Right renal cortex interstitium (tissue), 3 donors: ENCODE data around the gene CTTN. TPM values are rescaled to one million over a fixed set of nuclear protein-coding genes. Genes with fewer than 3 reads are reported as not detected.

Experiments
- DNase-seq, 3 donors: peaks; one replicate each; pipeline ENCODE4 v3.0.0-alpha.2; 2013; ENCODE audit warnings: low read depth in 3 of 3, low spot score in 2 of 3
- polyA plus RNA-seq, 3 donors: library from polyadenylated mRNA; unstranded; fragments of 120-200 nt; gene quantifications; one replicate each; pipeline ENCODE4 v1.2.1, GENCODE V29; 2013; ENCODE audit not compliant: insufficient read length in 3 of 3

Gene CTTN
- polyA plus RNA-seq, 3 donors = 136 to 145 (median 140) TPM

DNA sequence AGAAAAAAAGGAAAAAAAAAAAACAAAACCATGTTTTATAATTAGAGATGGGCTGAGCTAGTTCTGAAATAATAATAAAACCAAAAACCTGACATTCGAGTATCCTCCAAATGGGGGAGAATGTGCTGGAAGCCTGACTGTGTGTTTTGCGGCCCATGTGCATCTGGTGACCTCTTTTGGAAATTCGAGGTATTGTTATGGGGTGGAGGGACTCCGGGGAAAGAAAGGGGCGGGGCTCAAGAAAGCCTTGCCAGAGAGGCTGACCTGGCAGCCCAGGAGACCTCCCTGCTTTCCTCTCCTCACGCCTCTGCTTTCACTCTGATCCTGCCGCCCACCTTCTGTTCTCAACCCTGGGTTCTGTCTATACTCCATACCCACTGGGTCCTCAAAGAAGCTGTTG is 72.9 kb downstream of the CTTN start:
- DNase-seq = no peak

- no peak for DNase-seq
Measured at GRCh38 chr11:70472240-70472639, 73.9 kb downstream of the CTTN start.

DNA sequence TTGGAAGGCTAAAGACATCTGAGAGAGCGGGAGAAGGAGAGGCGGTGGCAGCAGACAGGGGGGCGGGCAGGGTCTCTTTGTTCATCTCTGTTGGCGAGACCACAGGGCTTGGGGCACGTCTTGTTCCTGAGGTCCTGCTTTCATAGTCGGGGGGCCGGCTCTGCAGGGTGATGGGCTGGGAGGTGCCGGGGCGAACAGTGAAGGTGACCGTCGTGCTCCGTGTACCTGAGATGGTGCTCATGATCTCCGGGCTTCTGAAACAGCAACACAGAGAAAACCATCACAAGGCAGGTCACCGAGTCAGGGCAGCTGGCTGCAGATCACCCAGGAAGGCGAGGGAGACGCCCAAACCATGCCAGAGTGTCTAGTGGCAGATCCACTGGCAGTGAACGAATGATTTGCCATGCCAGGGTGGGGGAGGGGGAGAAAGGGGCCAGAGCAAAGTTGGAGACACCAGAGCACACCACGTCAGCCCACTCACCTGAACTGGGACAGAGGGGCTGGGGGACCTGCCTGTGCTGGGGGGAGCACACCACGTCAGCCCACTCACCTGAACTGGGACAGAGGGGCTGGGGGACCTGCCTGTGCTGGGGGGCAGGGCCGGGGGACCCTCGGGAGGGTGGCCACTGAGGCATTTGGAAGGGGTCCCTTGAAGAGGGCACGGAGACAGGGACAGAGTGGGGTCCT is 75.0 kb downstream of the CTTN start:
- DNase-seq = no peak

DNA sequence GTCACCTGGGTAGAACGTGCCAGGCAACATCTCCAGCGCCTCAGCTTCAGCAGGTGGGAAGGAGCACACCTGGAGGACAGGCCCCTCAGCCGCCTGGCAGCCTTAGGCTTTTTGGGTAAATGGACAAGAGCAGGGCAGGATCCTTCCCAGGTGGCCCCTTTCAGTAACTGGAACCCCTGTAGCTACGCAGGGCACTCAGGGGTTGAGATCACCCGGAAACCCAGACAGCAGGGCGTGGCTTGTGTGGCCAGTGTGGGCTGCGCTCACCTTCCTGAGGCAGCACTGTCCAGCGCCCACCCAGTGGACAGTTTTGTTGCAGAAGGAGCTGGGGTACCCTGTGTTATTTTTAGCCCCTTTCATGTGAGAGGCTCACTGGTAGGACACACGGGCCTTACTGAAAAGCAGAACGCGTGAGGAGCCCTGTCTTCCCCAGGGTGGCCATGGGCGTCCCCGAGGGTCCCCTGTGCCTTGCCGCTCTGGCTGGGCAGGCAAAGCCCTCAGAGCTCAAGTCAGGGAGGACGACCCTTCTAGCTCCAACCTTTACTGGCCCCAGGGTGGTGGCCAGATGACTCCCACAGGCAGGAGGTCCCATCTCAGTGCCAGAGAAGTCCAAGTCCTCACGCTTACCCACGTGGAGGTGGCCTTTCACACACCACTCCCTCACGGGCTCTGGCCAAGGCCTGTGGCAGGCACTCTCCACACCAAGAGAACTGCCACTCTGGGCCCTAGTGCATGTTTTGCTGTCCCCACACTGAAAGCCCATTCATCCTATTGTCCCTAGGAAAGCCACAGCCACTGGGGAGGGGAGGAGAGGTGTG is 75.8 kb downstream of the CTTN start:
- no peak for DNase-seq

DNA sequence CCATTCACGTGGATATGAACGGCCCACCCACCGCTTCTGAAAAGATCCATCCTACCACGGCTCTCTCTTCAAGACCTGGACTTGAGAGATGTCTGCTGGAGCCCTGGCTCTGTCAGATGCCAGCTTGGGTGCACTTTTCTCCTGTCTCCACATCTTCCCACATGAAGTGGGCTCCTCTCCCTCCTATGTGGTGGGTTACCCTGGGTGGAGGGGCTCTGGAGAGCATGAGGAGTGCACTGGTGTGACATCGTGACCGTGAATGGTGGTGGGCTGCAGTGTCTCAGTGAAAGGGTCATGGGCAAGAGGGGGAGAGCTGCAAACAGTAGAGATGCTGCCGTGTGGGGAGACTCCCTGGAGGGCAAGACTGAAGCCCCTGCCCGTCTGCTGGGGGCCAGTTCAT is 76.4 kb downstream of the CTTN start:
- no peak for DNase-seq

- no peak for DNase-seq
Measured at GRCh38 chr11:70476669-70477068, 78.3 kb downstream of the CTTN start.

DNA sequence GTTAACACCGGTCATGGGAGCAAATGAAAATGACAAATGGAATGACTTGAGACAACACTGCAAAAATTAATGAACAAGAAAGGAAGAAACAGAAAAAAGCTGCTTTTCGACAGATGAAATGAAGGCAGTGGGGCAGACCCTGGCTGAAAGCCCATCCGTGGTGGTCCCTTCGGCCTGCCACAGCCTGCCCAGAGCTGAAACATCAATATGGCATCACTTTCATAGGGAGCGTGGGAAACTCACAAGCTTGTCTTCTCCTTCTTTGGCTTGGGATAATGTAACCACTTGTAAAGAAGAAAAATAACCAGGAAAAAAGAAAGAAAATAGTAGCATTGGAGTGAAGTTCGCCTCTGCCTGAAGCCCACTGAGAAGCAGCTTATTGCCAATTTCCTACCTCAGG is 78.8 kb downstream of the CTTN start:
- DNase-seq = no peak

DNA sequence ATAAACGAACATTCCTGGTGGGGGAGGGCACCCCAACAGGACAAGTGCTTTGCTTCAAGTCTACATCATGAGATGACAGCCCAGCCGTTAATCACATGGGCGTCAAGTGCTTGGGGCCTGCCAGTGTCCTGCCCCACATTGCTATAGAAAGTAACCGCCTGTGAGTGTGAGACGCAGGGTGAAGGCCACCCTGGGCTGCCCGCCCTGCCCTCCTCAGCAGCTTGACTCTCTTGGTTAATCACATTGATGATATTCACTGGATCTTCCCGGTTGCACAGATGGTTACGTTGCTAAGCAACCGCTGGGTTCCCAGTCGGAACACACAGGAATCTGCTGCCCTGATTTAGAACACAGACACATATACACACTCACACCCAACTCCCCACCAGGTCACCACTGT is 79.3 kb downstream of the CTTN start:
- DNase-seq = no peak

DNA sequence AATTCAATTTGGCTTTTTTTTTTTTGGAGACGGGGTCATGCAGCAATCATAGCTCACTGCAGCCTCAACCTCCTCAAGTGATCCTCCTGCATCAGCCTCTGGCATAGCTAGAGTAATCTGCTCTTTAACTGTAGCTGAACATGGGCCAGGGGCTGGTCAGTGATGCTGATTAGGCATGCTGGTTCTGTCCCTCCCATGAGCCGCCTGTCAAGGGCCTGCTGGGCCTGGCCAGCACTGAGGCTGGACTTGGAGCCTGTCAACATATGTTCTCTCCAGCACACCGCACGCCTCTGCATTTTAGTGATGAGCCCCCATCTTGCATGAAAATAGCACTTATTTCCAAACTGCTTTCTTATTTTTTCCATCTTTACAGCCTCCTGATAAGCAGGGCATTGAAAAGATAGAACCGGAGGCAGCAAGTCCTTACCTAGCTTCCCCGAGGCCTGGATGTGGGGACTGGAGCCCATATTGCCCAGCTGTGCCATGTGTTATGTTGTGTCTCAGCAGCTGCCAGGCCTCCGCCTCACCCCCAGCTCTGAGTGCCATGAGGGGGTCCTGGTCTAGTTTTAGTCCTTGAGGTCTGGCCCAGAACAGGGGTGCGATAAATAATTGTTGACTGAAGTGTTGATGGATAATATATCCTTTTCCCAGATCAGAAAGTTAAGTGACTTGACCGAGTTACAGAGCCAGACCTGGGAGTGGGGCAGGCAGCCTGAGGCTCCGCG is 80.0 kb downstream of the CTTN start:
- DNase-seq = no peak

DNA sequence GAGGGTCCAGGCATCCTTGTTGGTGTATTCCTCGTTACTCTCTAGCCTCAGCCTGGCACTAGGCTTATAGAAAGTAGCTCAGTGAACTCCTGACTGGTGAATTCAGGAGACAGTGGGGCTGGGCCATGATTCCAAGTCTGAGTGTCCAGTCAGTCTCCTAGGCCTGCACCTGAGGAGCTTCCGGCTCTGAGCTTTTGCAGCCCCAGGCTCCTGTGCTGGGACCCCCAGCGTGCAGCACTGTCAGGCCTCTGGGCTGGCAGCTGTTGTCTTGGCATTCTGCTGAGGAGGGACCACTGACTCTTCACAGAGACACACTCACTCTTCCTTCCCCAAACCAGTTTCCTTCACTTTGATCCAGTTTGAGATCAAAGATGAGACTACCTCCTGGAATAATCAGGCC is 82.4 kb downstream of the CTTN start:
- DNase-seq = no peak

DNA sequence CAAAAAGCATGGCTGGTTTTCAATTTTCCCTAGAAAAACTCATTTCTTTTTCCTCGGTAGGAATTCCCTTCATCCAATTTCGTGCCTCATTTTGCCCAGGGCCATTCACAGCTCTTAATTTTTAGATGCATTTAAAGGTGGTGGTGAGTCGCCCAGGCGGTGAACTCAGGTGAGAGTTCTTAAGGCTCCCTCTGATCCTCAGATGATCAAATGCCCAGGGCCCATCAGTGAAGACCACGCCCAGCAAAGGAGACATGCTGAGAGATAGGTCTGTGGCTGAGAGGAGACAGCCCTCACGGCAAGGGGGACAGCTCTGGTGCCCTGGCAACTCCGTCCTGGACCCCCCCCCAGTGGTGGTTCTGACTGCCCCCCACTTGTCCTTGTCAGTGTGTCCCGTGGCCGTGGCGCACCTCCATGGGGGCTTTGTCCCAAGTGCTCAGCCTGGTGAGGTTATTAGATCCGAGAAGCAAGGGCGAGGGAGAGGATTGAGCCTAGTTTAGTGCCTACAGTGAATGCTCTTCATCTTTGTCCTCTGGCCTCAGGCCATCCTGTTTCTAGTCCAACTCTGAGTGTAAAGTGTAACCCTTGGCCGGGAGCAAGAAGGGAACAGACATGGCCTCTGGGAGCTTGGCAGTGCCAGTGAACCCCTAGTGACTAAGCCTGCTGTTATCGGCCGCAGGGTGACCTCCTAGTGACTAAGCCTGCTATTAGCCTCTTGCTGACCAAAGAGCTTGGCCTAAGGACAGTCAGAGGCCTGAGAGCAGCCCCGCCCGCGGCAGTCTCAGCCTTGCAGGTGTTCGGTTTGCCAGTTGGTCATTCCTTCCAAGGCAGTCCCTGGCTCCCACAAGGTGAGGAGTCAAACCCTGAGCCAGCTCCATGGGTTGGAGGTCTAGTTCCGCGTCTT is 83.5 kb downstream of the CTTN start:
- DNase-seq = no peak

- DNase-seq = no peak
Measured at GRCh38 chr11:70482529-70482917, 84.2 kb downstream of the CTTN start.

- DNase-seq = no peak
Measured at GRCh38 chr11:70483077-70483861, 84.9 kb downstream of the CTTN start.

- no peak for DNase-seq
Measured at GRCh38 chr11:70483917-70484316, 85.6 kb downstream of the CTTN start.

GRCh38 chr11:70485326-70486025 is 87.1 kb downstream of the CTTN start:
- no peak for DNase-seq

DNA sequence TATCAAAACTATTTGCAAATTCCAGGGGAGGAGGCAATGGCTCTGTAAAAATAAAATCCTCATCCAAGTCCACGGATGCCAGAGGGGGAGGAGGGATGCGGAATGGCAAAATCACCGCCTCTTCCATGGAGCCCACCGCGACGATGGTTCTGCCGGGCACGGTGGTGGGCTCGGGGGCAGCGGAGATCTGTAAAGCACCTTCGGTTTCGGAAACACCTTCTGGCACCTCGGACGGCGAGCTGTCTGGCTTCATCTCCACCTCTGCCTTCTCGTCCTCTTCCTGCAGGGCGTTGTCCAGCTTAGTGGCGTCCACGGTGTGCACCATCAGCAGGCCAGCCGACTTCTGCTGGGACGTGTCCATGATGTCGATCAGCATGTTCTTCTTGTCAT is 87.7 kb downstream of the CTTN start:
- DNase-seq = no peak
